GM04503 (cell line): ENCODE results near the gene EPB41L2.
"Not testable (repeated sequence)": the region's sequence is repeated elsewhere in the genome, so short reads cannot be mapped to it uniquely, and the experiment has no call there.

Source experiments
- DNase-seq: peaks from one replicate; pipeline ENCODE4 v3.0.0-alpha.2; 2012; ENCODE audit warnings: low read depth

Gene EPB41L2

DNA sequence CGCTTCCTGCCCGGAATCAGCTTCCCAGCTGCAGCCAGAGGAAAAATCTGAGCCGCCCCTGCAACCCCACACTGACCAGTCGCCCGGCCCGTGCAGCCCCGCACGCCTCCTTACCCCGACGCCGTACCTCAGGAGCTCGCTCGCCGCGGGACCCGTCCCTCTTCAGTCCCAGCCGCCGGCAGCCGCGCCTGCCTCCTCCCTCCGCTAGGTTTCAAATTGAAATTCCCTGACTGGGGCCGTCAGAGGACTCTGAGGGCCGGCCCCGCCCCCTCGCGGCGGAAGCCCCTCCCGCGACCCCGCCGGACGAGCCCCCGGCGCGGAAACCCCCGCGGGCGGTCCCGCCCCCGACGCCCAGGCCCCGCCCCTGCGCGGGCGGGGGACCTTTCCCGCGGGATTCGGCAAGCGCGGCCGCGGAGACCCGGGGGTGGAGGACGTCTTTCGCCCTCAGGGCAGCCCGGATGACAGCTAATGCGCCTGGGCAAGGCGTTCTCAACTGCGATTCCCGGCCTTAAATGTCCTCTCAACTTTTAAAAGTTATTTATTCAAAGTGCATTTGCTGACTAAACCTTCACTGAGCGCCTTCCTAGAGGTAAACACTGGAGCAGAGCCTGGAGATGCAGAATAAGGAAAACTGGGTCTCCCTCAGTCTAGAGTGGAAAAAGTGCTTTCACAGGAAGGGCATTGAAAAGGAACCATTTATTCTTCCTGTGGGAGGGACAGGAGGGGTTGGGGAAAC lies at the start of gene EPB41L2:
Gene EPB41L2 (minus strand): TSS at position 218 of the 736 bp plus-strand sequence. CDS start 106,760 bp downstream, outside the sequence.
- DNase-seq, result peak; percentile 37

DNA sequence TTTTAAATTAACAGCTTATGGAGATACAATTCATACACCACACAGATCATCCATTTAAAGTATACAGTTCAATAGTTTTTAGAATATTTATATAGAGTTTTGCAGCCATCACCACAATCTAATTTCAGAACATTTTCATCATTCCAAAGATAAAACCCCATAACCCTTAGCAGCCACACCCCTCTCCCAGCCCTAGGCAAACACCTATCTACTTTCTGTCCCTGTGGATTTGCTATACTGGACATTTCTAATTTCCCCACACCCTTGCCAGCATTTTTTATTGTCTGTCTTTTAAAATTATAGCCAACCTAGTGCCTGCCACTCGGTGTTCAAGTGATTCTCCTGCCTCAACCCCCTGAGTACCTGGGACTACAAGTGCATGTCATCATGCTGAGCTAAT lies 49.2 kb upstream of the EPB41L2 start:
- no peak for DNase-seq

DNA sequence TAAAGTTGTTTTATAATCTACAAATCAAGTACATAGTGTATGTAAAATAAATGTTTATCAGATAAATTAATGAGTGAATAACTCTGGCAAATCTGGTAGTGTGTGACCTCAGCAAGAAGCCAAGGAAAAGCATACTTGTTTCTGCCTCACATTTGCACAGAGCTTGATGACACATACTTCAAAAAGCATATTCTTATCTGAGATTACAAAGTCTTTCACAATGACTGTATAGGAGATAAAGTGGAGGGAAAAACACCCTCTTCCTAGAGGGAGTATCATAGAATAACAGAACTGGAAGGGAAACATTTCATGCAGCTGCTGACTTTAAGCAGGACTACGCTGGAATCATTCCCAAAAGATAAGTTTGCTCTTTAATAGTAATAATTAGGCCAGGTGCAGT lies 44.1 kb upstream of the EPB41L2 start:
- no peak for DNase-seq

GRCh38 chr6:131103901-131104300 lies 40.9 kb upstream of the EPB41L2 start:
- no peak for DNase-seq

- DNase-seq, result no peak
Measured at GRCh38 chr6:131103296-131103695, 40.3 kb upstream of the EPB41L2 start.

DNA sequence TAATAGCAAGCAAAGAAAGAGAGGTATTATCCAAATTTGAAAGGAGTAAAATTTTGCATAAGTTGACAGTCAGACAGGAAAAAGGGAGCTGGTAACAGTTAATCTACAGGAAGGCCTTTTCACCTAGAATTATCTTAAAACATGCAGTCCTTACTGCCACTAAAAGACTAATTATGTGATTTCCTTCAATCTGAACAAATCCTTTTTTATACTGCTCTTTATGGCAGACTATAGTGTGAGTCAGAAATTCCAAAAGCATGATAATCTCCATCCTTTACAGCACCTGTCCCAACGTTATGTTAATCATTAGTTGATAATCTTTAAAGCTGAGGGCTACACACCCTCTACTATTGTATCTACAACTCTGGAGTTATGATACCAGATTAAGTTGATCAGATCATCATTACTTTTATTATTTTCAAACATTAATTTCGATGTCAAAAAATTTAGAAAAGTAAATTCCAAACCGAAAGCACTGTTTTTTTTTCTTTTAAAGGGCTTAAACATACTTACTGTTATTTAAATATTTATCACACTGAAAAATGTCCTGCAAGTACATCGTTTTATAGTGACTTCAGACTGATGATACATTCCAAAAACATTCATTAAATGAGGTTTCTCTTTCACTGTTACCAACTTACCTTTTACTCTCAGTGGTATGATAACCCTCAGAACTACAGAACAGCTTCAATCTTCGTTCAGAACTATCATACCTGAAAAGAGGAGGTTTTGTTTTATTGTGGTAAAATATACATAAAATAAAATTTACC lies 39.1 kb upstream of the EPB41L2 start:
- no peak for DNase-seq

- DNase-seq, result no peak
Measured at GRCh38 chr6:131096786-131097185, 33.7 kb upstream of the EPB41L2 start.

- DNase-seq, result no peak
Measured at GRCh38 chr6:131093334-131093733, 30.3 kb upstream of the EPB41L2 start.

- not testable (repeated sequence) for DNase-seq
Measured at GRCh38 chr6:131091944-131092343, 28.9 kb upstream of the EPB41L2 start.

- DNase-seq, result not testable (repeated sequence)
Measured at GRCh38 chr6:131090339-131090738, 27.3 kb upstream of the EPB41L2 start.

- DNase-seq, result no peak
Measured at GRCh38 chr6:131084982-131085381, 21.9 kb upstream of the EPB41L2 start.

- no peak for DNase-seq
Measured at GRCh38 chr6:131083687-131084086, 20.6 kb upstream of the EPB41L2 start.

DNA sequence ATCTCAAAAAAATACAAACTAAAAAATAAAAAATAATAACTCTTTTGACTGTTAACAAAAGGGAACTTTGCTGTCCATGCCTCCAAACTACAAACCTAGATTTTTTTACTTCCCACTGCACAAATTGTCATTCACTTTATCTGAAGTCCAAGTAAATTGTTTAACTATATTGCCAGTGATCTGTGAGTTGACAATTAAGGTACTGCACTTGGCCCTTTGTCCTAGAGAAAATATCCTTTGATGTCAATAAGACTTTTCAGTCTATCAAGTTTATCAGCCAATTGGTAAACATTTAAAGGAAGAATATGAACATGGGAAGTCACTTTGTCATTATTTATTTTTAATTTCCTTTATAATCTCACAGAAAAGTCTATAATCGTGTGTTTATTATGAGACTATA lies 19.3 kb upstream of the EPB41L2 start:
- no peak for DNase-seq

DNA sequence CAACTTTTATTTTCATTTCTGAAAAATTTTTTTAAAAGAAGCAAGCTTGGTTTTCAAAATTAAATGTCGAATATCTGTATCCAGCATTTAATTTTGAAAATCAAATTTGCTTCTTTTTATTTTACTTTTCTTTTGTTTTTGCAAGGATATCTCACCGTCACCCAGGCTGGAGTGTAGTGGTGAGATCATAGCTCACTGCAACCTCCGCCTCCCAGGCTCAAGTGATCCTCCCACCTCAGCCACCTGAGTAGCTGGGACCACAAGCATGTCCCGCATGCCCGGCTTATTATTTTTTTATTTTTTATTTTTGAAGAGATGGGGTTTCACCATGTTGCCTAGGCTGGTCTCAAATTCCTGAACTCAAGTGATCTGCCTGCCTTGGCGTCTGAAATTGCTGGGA lies 17.0 kb upstream of the EPB41L2 start:
- DNase-seq, result no peak

DNA sequence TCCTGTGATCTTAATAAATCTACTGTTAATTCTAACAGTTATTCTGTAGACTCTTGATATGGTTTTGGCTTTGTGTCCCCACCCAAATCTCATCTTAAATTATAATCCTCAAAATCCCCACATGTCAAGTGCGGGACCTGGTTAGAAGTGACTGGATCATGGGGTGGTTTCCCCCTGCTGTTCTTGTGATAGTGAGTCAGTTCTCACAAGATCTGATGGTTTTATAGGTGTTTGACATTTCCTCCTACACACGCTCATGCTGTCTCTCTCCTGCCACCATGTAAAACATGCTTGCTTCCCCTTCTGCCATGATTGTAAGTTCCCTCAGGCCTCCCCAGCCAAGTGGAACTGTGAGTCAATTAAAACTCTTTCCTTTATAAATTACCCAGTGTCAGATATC lies 10.5 kb upstream of the EPB41L2 start:
- DNase-seq, result no peak

DNA sequence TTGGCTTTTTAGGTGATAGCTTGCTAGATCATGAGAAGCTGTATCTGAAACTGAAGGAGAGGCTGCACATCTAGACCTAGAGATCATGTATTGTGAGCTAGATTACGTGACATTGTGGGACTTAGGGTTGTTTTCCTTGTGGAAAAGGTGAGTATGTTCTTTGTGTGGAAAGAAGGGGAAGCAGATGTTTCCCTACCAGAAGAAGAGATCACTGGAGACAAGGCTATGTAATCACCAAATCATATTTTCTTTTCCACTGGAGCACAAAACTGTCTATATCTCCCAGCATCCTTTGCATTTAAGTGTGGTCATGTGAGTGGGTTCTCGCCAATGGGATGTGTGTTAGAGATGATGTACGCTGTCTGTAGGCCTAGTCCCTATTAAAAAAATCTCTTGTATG lies 7.0 kb upstream of the EPB41L2 start:
- DNase-seq, result no peak

- DNase-seq, result no peak
Measured at GRCh38 chr6:131068165-131068564, 5.1 kb upstream of the EPB41L2 start.

DNA sequence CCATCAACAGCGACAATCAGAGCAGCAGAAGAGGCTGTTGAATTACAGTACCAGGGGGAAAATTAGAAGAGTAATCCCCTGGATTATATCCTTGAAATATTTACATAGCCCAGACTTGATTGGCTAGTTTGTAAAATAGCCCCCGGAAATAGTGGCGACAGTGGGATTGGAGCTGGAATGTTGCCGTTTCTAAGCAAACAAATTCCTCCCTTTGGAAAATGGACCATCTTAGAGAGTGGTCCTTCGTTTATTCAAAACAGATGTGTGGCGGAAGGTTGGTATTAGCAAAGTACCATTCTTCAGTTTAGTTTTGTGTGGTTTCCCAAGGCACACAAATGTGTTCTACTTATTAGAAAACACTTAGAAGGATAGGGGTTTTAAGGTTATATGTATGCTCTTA lies 4.5 kb upstream of the EPB41L2 start:
- DNase-seq, result no peak

DNA sequence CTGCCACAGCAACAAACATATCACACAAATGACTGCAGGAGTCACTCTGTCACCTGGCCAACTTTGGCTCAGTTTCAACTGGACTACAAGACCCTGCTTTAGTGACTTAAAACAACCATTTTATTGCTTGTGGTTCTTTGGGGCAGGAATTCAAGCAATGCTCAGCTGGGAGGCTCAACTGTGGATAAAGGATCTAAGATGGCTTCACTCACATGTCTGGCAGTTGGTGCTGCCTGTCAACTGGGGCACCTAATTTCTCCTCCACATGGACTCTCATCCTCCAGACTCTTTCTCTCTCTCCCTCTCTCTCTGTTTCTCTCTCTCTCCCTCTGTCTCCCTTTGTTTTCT lies 2.8 kb upstream of the EPB41L2 start:
- DNase-seq, result no peak

DNA sequence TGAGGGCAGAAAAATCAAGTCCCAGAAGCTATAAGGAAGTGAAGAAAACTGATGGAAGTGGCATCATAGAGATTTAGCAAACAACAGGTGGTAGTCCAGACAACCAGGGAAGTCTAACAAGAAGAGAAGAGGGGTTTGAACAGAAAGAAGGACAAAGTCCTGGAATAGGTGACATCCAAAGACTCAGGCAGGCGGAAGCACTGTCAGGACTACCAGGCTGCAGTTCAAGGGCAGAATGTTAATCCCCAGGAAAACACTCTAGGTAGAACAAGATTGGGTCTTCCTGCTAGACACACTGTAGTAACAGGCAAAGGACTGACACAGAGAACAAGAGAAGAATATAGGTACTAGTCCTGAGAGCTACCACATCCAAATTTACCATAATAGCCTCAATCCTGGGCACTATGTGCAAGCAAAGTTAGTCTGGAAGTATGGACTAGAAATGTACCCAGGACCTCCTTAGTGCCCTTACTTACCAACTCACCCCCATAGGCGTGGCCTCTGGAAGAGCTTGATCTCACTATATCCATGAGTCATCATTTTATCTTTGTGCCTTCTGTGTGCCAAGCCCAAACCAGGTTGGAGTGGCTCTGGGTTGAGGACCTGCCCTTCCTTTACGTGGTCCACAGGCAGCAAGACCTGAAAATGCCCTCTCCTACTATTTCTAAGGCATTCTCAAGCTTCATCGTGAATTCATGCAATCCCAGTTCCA lies 2.2 kb upstream of the EPB41L2 start:
- DNase-seq, result no peak

DNA sequence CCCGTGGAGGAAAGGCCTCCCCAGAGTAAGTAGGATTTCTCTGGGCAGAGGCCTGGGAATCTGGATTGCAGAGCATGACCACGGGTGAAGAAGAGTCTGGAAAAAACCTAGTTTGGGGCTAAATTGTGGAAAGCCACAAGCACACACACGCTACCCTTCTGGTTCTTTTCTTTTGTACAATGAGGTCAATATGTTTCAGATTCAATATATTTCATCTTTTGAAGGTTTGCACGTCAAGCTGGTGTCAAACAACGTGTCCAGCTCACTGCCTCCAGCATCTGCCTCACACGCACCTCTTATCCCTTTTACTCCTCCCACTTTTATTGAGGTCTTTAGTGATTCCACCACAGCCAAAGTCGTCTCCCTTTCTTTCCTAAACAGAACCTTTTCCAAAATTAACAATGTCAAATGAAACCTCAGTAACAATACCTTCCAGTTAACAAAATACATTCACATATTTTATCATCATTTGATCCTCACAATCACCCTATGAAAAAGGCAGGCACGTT lies 773 bp upstream of the EPB41L2 start:
- no peak for DNase-seq

- no peak for DNase-seq
Measured at GRCh38 chr6:131062241-131063027, 611 bp downstream of the EPB41L2 start.
